ENCODE measurements around the gene PHF11. TPM values are rescaled to one million over a fixed set of nuclear protein-coding genes. Genes with fewer than 3 reads are reported as not detected.

Gene PHF11
- total RNA-seq, 1 experiment from 2014 or later: 15.7 TPM

- no TSS peak for BruUV-seq (replicated peaks)
- ATAC-seq: no peak
- peaks cover 3% of the 10 kb centered on the region; the same call in 1 of the 2 replicates for H3K36me3 ChIP-seq (ENCODE audit: control insufficient read depth, insufficient read depth, low read length)
- no peak overlapping the region for H3K27ac ChIP-seq (ENCODE audit: low read length)
- TF ChIP-seq, protein P1, sequence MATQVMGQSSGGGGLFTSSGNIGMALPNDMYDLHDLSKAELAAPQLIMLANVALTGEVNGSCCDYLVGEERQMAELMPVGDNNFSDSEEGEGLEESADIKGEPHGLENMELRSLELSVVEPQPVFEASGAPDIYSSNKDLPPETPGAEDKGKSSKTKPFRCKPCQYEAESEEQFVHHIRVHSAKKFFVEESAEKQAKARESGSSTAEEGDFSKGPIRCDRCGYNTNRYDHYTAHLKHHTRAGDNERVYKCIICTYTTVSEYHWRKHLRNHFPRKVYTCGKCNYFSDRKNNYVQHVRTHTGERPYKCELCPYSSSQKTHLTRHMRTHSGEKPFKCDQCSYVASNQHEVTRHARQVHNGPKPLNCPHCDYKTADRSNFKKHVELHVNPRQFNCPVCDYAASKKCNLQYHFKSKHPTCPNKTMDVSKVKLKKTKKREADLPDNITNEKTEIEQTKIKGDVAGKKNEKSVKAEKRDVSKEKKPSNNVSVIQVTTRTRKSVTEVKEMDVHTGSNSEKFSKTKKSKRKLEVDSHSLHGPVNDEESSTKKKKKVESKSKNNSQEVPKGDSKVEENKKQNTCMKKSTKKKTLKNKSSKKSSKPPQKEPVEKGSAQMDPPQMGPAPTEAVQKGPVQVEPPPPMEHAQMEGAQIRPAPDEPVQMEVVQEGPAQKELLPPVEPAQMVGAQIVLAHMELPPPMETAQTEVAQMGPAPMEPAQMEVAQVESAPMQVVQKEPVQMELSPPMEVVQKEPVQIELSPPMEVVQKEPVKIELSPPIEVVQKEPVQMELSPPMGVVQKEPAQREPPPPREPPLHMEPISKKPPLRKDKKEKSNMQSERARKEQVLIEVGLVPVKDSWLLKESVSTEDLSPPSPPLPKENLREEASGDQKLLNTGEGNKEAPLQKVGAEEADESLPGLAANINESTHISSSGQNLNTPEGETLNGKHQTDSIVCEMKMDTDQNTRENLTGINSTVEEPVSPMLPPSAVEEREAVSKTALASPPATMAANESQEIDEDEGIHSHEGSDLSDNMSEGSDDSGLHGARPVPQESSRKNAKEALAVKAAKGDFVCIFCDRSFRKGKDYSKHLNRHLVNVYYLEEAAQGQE (IDR thresholded peaks at IDR 0.05; ENCODE audit: insufficient read depth in 1 of 2, low read depth in 2 of 2, low read length in 1 of 2): no peak
- TF ChIP-seq, protein P2, sequence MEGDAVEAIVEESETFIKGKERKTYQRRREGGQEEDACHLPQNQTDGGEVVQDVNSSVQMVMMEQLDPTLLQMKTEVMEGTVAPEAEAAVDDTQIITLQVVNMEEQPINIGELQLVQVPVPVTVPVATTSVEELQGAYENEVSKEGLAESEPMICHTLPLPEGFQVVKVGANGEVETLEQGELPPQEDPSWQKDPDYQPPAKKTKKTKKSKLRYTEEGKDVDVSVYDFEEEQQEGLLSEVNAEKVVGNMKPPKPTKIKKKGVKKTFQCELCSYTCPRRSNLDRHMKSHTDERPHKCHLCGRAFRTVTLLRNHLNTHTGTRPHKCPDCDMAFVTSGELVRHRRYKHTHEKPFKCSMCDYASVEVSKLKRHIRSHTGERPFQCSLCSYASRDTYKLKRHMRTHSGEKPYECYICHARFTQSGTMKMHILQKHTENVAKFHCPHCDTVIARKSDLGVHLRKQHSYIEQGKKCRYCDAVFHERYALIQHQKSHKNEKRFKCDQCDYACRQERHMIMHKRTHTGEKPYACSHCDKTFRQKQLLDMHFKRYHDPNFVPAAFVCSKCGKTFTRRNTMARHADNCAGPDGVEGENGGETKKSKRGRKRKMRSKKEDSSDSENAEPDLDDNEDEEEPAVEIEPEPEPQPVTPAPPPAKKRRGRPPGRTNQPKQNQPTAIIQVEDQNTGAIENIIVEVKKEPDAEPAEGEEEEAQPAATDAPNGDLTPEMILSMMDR (IDR thresholded peaks at IDR 0.05): no peak
- TF ChIP-seq POLR2AphosphoS5 (IDR thresholded peaks at IDR 0.05; ENCODE audit: low read depth, low read length) (no peak), TCF7L2 (IDR thresholded peaks at IDR 0.05; ENCODE audit: low read depth, low read length) (no peak), SIN3A (IDR thresholded peaks at IDR 0.05; ENCODE audit: borderline replicate concordance, insufficient read depth, low read depth, low read length) (no peak)
- intact Hi-C loops (cut with micrococcal nuclease; ENCODE audit: unreplicated experiment): no loop called here
- H3K27me3 ChIP-seq (ENCODE audit: control insufficient read depth, insufficient read depth, low read length): no peaks in the 10 kb centered on the region
- no peaks in the 10 kb centered on the region for H3K4me1 ChIP-seq (ENCODE audit: control insufficient read depth, insufficient read depth, low read length)
- no peak overlapping the region for H3K4me3 ChIP-seq (ENCODE audit: low read depth in 2 of 2, low read length in 2 of 2)
- POLR2A ChIA-PET: no interaction called here
- DNase-seq (ENCODE audit: low read depth, low spot score): no peak
- no peaks in the 10 kb centered on the region for H3K9me3 ChIP-seq (ENCODE audit: control insufficient read depth, insufficient read depth, low read depth, low read length)
- in situ Hi-C loops (cut with HindIII; ENCODE audit: low pct_unique_long_range_greater_than_20kb, low sequenced_read_pairs): no loop called here
- CTCF ChIA-PET: no interaction called here
These were observed 14.0 kb upstream of the PHF11 start for GRCh38 chr13:49481788-49482187.

GRCh38 chr13:49488563-49488962 lies 7.2 kb upstream of the PHF11 start:
- H3K27ac ChIP-seq (ENCODE audit: low read length): no peak overlapping the region
- no TSS peak for BruUV-seq (replicated peaks)
- no peak for DNase-seq (ENCODE audit: low read depth, low spot score)
- no peaks in the 10 kb centered on the region for H3K9me3 ChIP-seq (ENCODE audit: control insufficient read depth, insufficient read depth, low read depth, low read length)
- in situ Hi-C loops (cut with HindIII; ENCODE audit: low pct_unique_long_range_greater_than_20kb, low sequenced_read_pairs): no loop called here
- H3K36me3 ChIP-seq (ENCODE audit: control insufficient read depth, insufficient read depth, low read length): no peaks in the 10 kb centered on the region
- H3K27me3 ChIP-seq (ENCODE audit: control insufficient read depth, insufficient read depth, low read length): no peaks in the 10 kb centered on the region
- POLR2A ChIA-PET: no interaction called here
- CTCF ChIA-PET: no interaction called here
- no peaks in the 10 kb centered on the region for H3K4me1 ChIP-seq (ENCODE audit: control insufficient read depth, insufficient read depth, low read length)
- TF ChIP-seq, protein P2 (IDR thresholded peaks at IDR 0.05): no peak
- TF ChIP-seq POLR2AphosphoS5 (IDR thresholded peaks at IDR 0.05; ENCODE audit: low read depth, low read length) (no peak), SIN3A (IDR thresholded peaks at IDR 0.05; ENCODE audit: borderline replicate concordance, insufficient read depth, low read depth, low read length) (no peak), TCF7L2 (IDR thresholded peaks at IDR 0.05; ENCODE audit: low read depth, low read length) (no peak)
- TF ChIP-seq, protein P1 (IDR thresholded peaks at IDR 0.05; ENCODE audit: insufficient read depth in 1 of 2, low read depth in 2 of 2, low read length in 1 of 2): no peak
- H3K4me3 ChIP-seq (ENCODE audit: low read depth in 2 of 2, low read length in 2 of 2): no peak overlapping the region
- no peak for ATAC-seq
- intact Hi-C loops (cut with micrococcal nuclease; ENCODE audit: unreplicated experiment): no loop called here
